Activated CD4-positive, alpha-beta T cell treated with anti-CD3 and anti-CD28 coated beads for 36 hours (primary cell): ENCODE results near the gene RUNX2. TPM values are rescaled to one million over a fixed set of nuclear protein-coding genes. Genes with fewer than 3 reads are reported as not detected.
A peak's percentile ranks its signal among the peaks of the same experiment; 100 is the strongest.

ENCODE experiments used
- ATAC-seq: fragments of 200-7000 bp; cut with Tn5 transposase; one replicate; pipeline ENCODE4 v1.10.0; 2021; ENCODE audit warnings: mild to moderate bottlenecking, moderate library complexity
- CTCF ChIA-PET: fragments of 350-600 bp; sonication (Branson Sonifier 250); formaldehyde crosslinking; loops from one replicate; lab custom pipeline; 2021; ENCODE audit warnings: antibody characterized with exemption; lab: Charles Lee
- POLR2A ChIA-PET: fragments of 350-600 bp; sonication (Branson Sonifier 250); formaldehyde crosslinking; loops from one replicate; lab custom pipeline; 2021; ENCODE audit warnings: antibody characterized with exemption, inconsistent platforms; lab: Charles Lee
- DNase-seq: peaks from one replicate; pipeline ENCODE4 v3.0.0-alpha.2; 2020
- H3K27ac Mint-ChIP-seq: one replicate; pipeline ENCODE4 v1.8.0; 2021; ENCODE audit warnings: mixed read lengths
- H3K27me3 Mint-ChIP-seq: one replicate; pipeline ENCODE4 v1.8.0; 2021; ENCODE audit warnings: mixed read lengths
- H3K36me3 Mint-ChIP-seq: one replicate; pipeline ENCODE4 v1.8.0; 2021; ENCODE audit warnings: low read depth, mixed read lengths
- H3K4me1 Mint-ChIP-seq: one replicate; pipeline ENCODE4 v1.8.0; 2021; ENCODE audit warnings: mixed read lengths
- H3K4me3 Mint-ChIP-seq: one replicate; pipeline ENCODE4 v1.8.0; 2021; ENCODE audit warnings: mild to moderate bottlenecking, moderate library complexity, mixed read lengths
- H3K9me3 Mint-ChIP-seq: one replicate; pipeline ENCODE4 v1.8.0; 2021; ENCODE audit warnings: low read depth, mixed read lengths
- intact Hi-C, 2 experiments: fragments of 100-400 bp; cut with DNase I in 1 of 2; cut with micrococcal nuclease in 1 of 2; formaldehyde crosslinking; loops; one replicate each; pipeline versions ENCODE4 v1.14.2 to v1.15.1; 2022 to 2024; cut with DNase I, micrococcal nuclease
- total RNA-seq, 2 experiments: library from RNA; stranded (reverse); gene quantifications; one replicate each; pipeline ENCODE4 v1.2.3, GENCODE V29; 2021

Gene RUNX2
- total RNA-seq, 2 experiments from 2014 or later: 14.6 to 18.1 TPM

- ATAC-seq (no peak), DNase-seq (no peak)
- H3K4me1 Mint-ChIP-seq: peaks cover 9% of the 10 kb centered on the region
- ChIA-PET POLR2A (interaction anchor here (0.6 kb wide), 1 partner anchor 14 kb away, joined by 3 read pairs; no protein-coding TSS in a partner anchor), CTCF (interaction anchor here (0.6 kb wide), 1 partner anchor 239 kb away, joined by 3 read pairs; no protein-coding TSS in a partner anchor)
- intact Hi-C loops: no loop called here
- H3K9me3 Mint-ChIP-seq: peaks cover 5% of the 10 kb centered on the region
- H3K27me3 Mint-ChIP-seq: no peaks in the 10 kb centered on the region
- H3K36me3 Mint-ChIP-seq: no peaks in the 10 kb centered on the region
- H3K27ac Mint-ChIP-seq: no peak overlapping the region
- no peak overlapping the region for H3K4me3 Mint-ChIP-seq
Measured at GRCh38 chr6:45576648-45577624, 248.8 kb downstream of the RUNX2 start.

GRCh38 chr6:45577836-45578504 lies 249.8 kb downstream of the RUNX2 start:
- Mint-ChIP-seq H3K27ac (no peak overlapping the region), H3K9me3 (peaks cover 7% of the 10 kb centered on the region), H3K4me1 (peaks cover 4% of the 10 kb centered on the region), H3K27me3 (no peaks in the 10 kb centered on the region), H3K4me3 (no peak overlapping the region), H3K36me3 (no peaks in the 10 kb centered on the region)
- POLR2A ChIA-PET: no interaction called here
- CTCF ChIA-PET: interaction anchor here (0.6 kb wide), 2 partner anchors 9 to 238 kb away, joined by 3 read pairs; no protein-coding TSS in a partner anchor
- no peak for DNase-seq
- intact Hi-C loops: no loop called here
- ATAC-seq: no peak

- Mint-ChIP-seq H3K27ac (peak overlapping the region; percentile 65), H3K36me3 (no peaks in the 10 kb centered on the region), H3K9me3 (peaks cover 7% of the 10 kb centered on the region), H3K27me3 (no peaks in the 10 kb centered on the region), H3K4me1 (peaks cover 48% of the 10 kb centered on the region), H3K4me3 (no peak overlapping the region)
- POLR2A ChIA-PET: no interaction called here
- DNase-seq (peak; percentile 42), ATAC-seq (peak; percentile 47)
- intact Hi-C loops: no loop called here
- CTCF ChIA-PET: interaction anchor here (0.6 kb wide), 1 partner anchor 218 kb away, joined by 3 read pairs; no protein-coding TSS in a partner anchor
Measured at GRCh38 chr6:45584127-45584526, 256.0 kb downstream of the RUNX2 start.

- Mint-ChIP-seq H3K9me3 (peaks cover 6% of the 10 kb centered on the region), H3K27ac (peak overlapping the region; percentile 58)
- CTCF ChIA-PET: interaction anchor here (0.6 to 1.2 kb wide), 4 partner anchors 8 to 150 kb away, joined by 3 to 4 read pairs (median 4); no protein-coding TSS in a partner anchor
Measured at GRCh38 chr6:45586216-45587171, 258.4 kb downstream of the RUNX2 start.

GRCh38 chr6:45587229-45588060 lies 259.3 kb downstream of the RUNX2 start:
- ChIA-PET CTCF (interaction anchor here (0.8 to 1.2 kb wide), 3 partner anchors 9 to 151 kb away, joined by 3 to 4 read pairs (median 3); no protein-coding TSS in a partner anchor), POLR2A (no interaction called here)
- ATAC-seq: peak; percentile 4
- no peaks in the 10 kb centered on the region for H3K27me3 Mint-ChIP-seq
- H3K9me3 Mint-ChIP-seq: no peaks in the 10 kb centered on the region
- H3K4me3 Mint-ChIP-seq: no peak overlapping the region
- peak overlapping the region; percentile 55 for H3K27ac Mint-ChIP-seq
- no peaks in the 10 kb centered on the region for H3K36me3 Mint-ChIP-seq
- intact Hi-C loops: loop anchor here (1.0 to 5.0 kb wide), 3 partner anchors 28 to 125 kb away; no protein-coding TSS in a partner anchor
- peaks cover 80% of the 10 kb centered on the region for H3K4me1 Mint-ChIP-seq
- DNase-seq: peak; percentile 25

More at GRCh38 chr6:45586216-45587171, 258.4 kb downstream of the RUNX2 start:
- peaks cover 71% of the 10 kb centered on the region for H3K4me1 Mint-ChIP-seq
- peak; percentile 52 for DNase-seq
- peak overlapping the region; percentile 19 for H3K4me3 Mint-ChIP-seq
- intact Hi-C loops: loop anchor here (1.0 to 5.0 kb wide), 3 partner anchors 27 to 126 kb away; no protein-coding TSS in a partner anchor
- H3K27me3 Mint-ChIP-seq: no peaks in the 10 kb centered on the region
- H3K36me3 Mint-ChIP-seq: no peaks in the 10 kb centered on the region
- ATAC-seq: peak; percentile 59
- POLR2A ChIA-PET: no interaction called here

GRCh38 chr6:45589367-45589766 lies 261.2 kb downstream of the RUNX2 start:
- Mint-ChIP-seq H3K36me3 (no peaks in the 10 kb centered on the region), H3K27ac (peak overlapping the region; percentile 16), H3K9me3 (no peaks in the 10 kb centered on the region), H3K27me3 (no peaks in the 10 kb centered on the region), H3K4me1 (peaks cover 82% of the 10 kb centered on the region), H3K4me3 (no peak overlapping the region)
- POLR2A ChIA-PET: no interaction called here
- CTCF ChIA-PET: interaction anchor here (0.7 to 0.8 kb wide), 2 partner anchors 16 to 478 kb away, joined by 3 read pairs; no protein-coding TSS in a partner anchor
- DNase-seq (no peak), ATAC-seq (no peak)
- intact Hi-C loops: loop anchor here in 1 of 2 experiments (5.0 kb wide), 2 partner anchors 102 to 123 kb away; no protein-coding TSS in a partner anchor

- intact Hi-C loops: loop anchor here (2.0 to 5.0 kb wide), 3 partner anchors 121 to 332 kb away; no protein-coding TSS in a partner anchor
- CTCF ChIA-PET: interaction anchor here (1.6 kb wide), 1 partner anchor 43 kb away, joined by 3 read pairs; no protein-coding TSS in a partner anchor
- Mint-ChIP-seq H3K4me3 (no peak overlapping the region), H3K27me3 (no peaks in the 10 kb centered on the region), H3K4me1 (peaks cover 81% of the 10 kb centered on the region), H3K36me3 (no peaks in the 10 kb centered on the region), H3K27ac (peak overlapping the region; percentile 80), H3K9me3 (no peaks in the 10 kb centered on the region)
- peak; percentile 40 for ATAC-seq
- DNase-seq: no peak
- POLR2A ChIA-PET: no interaction called here
Measured at GRCh38 chr6:45590226-45590625, 262.1 kb downstream of the RUNX2 start.

GRCh38 chr6:45590696-45591184 lies 262.6 kb downstream of the RUNX2 start:
- intact Hi-C loops: loop anchor here (2.0 to 5.0 kb wide), 3 partner anchors 120 to 332 kb away; no protein-coding TSS in a partner anchor
- ChIA-PET CTCF (interaction anchor here (1.5 to 1.6 kb wide), 2 partner anchors 43 to 188 kb away, joined by 3 read pairs; no protein-coding TSS in a partner anchor), POLR2A (no interaction called here)
- H3K9me3 Mint-ChIP-seq: no peaks in the 10 kb centered on the region
- no peaks in the 10 kb centered on the region for H3K36me3 Mint-ChIP-seq
- H3K27ac Mint-ChIP-seq: peak overlapping the region; percentile 80
- H3K4me1 Mint-ChIP-seq: peaks cover 80% of the 10 kb centered on the region
- ATAC-seq: no peak
- no peaks in the 10 kb centered on the region for H3K27me3 Mint-ChIP-seq
- DNase-seq: no peak
- H3K4me3 Mint-ChIP-seq: no peak overlapping the region

- CTCF ChIA-PET: interaction anchor here (1.5 to 1.6 kb wide), 2 partner anchors 42 to 189 kb away, joined by 3 read pairs; no protein-coding TSS in a partner anchor
- H3K36me3 Mint-ChIP-seq: no peaks in the 10 kb centered on the region
Measured at GRCh38 chr6:45591306-45591705, 263.2 kb downstream of the RUNX2 start.

More at GRCh38 chr6:45591306-45591705, 263.2 kb downstream of the RUNX2 start:
- Mint-ChIP-seq H3K27me3 (no peaks in the 10 kb centered on the region), H3K27ac (peak overlapping the region; percentile 80), H3K4me3 (no peak overlapping the region), H3K4me1 (peaks cover 77% of the 10 kb centered on the region), H3K9me3 (no peaks in the 10 kb centered on the region)
- POLR2A ChIA-PET: no interaction called here
- intact Hi-C loops: loop anchor here (2.0 to 5.0 kb wide), 3 partner anchors 119 to 331 kb away; no protein-coding TSS in a partner anchor
- ATAC-seq (no peak), DNase-seq (no peak)
